ENCODE results near the gene PALLD.

Gene PALLD

GRCh38 chr4:168845897-168846296 lies 349.0 kb downstream of the PALLD start:
- H3K36me3 ChIP-seq (ENCODE audit: insufficient read depth, low read length) = no peaks in the 10 kb centered on the region
- H3K9ac ChIP-seq (ENCODE audit: insufficient read length) = no peak overlapping the region
- no peak for DNase-seq (ENCODE audit: low read depth, low spot score)
- no peak for TF ChIP-seq FOXP2 (optimal IDR thresholded peaks at IDR 0.05; ENCODE audit: control extremely low read depth, extremely low read length, insufficient read depth)
- no peak for TF ChIP-seq POLR2AphosphoS5 (IDR thresholded peaks at IDR 0.05; ENCODE audit: borderline replicate concordance, low read depth, low read length)
- no peak for TF ChIP-seq EZH2 (IDR thresholded peaks at IDR 0.05)
- H3K9me3 ChIP-seq (ENCODE audit: low read depth, low read length) = no peaks in the 10 kb centered on the region
- H3K27ac ChIP-seq = no peak overlapping the region
- H3K4me3 ChIP-seq = no peak overlapping the region

DNA sequence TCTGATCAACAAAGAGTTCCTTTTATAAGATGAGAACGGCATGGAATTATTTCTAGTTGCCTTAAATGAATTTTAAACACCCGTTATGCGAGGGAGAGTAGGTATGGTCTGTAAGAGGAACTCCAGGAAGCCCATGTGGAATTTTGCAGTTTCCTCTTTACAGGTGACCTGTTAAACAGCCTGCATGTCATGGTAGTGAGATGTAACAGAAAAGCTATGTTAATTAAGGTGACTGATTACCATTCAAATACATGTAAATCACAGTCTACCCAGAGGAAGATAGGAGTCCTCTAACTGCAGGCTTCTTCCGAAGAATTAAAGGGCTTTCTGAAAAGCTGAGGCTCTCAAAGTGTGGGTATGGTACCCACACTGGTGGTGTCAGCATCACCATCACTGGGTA lies 349.6 kb downstream of the PALLD start:
- Histone ChIP-seq H3K9ac (ENCODE audit: insufficient read length) (no peak overlapping the region), H3K27ac (no peak overlapping the region), H3K36me3 (ENCODE audit: insufficient read depth, low read length) (no peaks in the 10 kb centered on the region), H3K9me3 (ENCODE audit: low read depth, low read length) (no peaks in the 10 kb centered on the region), H3K4me3 (no peak overlapping the region)
- TF ChIP-seq EZH2 (IDR thresholded peaks at IDR 0.05) (no peak), FOXP2 (optimal IDR thresholded peaks at IDR 0.05; ENCODE audit: control extremely low read depth, extremely low read length, insufficient read depth) (no peak), POLR2AphosphoS5 (IDR thresholded peaks at IDR 0.05; ENCODE audit: borderline replicate concordance, low read depth, low read length) (no peak)
- no peak for DNase-seq (ENCODE audit: low read depth, low spot score)

DNA sequence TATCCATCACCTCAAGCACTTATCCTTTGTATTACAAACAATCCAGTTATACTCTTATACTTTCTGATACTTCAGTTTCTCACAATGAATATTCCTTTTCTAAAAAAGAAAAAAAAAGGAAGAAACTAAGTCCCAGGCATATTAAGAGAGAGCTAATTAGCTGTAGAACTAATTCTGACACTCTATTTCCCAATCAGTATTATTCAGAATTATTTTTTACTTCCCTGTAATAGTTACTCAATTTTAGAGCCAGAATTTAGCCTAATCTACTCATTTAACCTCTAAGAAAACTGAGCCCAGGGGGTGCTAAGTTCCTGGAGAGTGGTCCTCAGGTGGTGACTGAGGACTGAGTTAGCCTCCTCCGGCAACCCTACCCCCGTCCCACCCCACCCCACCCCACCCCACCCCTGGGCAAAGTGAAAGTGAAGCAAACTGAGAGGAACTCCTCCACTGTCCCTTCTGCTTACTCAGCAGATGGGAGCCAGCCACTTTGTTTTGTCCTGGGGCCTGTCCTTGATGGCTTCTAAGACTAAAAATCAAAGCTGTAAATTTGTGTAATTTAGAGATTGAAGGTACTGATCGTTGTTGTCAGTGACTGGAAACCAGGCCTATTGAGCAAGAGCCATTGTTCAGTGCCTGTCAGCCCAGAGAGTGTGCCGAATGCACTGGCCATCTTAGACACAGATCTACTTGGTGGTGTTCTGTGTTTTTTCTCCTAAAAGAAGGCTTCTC lies 351.1 kb downstream of the PALLD start:
- Histone ChIP-seq H3K4me3 (peak overlapping the region; percentile 70), H3K27ac (peak overlapping the region; percentile 84), H3K9me3 (ENCODE audit: low read depth, low read length) (no peaks in the 10 kb centered on the region), H3K9ac (ENCODE audit: insufficient read length) (peak overlapping the region; percentile 48), H3K36me3 (ENCODE audit: insufficient read depth, low read length) (no peaks in the 10 kb centered on the region)
- no peak for DNase-seq (ENCODE audit: low read depth, low spot score)
- TF ChIP-seq EZH2 (IDR thresholded peaks at IDR 0.05) = no peak
- no peak for TF ChIP-seq FOXP2 (optimal IDR thresholded peaks at IDR 0.05; ENCODE audit: control extremely low read depth, extremely low read length, insufficient read depth)
- TF ChIP-seq POLR2AphosphoS5 (IDR thresholded peaks at IDR 0.05; ENCODE audit: borderline replicate concordance, low read depth, low read length) = no peak

- TF ChIP-seq FOXP2 (optimal IDR thresholded peaks at IDR 0.05; ENCODE audit: control extremely low read depth, extremely low read length, insufficient read depth) (no peak), POLR2AphosphoS5 (IDR thresholded peaks at IDR 0.05; ENCODE audit: borderline replicate concordance, low read depth, low read length) (no peak), EZH2 (IDR thresholded peaks at IDR 0.05) (no peak)
- Histone ChIP-seq H3K36me3 (ENCODE audit: insufficient read depth, low read length) (no peaks in the 10 kb centered on the region), H3K9ac (ENCODE audit: insufficient read length) (peak overlapping the region; percentile 8), H3K4me3 (peak overlapping the region; percentile 70), H3K9me3 (ENCODE audit: low read depth, low read length) (no peaks in the 10 kb centered on the region), H3K27ac (peak overlapping the region; percentile 84)
- DNase-seq (ENCODE audit: low read depth, low spot score) = peak; percentile 39
These were observed 352.3 kb downstream of the PALLD start for GRCh38 chr4:168849030-168849675.

- peak overlapping the region; percentile 84; the same call in 1 of the 2 replicates for H3K27ac ChIP-seq
These were observed 353.1 kb downstream of the PALLD start for GRCh38 chr4:168849997-168850396.

DNA sequence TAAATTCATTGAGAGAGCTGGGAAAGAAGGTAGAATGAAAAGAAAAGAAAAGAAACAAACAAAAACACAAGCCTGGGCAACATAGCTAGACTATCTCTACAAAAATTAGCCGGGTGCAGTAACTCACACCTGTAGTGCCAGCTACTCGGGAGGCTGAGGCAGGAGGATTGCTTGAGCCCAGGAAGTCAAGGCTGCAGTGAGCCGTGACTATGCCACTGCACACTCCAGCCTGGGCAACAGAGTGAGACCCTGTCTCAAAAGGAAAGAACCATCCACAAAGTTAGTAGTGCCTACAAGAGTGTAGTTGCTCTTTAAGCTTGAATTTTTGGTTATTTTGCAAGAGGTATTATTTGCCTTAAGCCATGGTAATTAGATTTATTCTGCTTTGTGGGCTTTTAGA lies 355.5 kb downstream of the PALLD start:
- DNase-seq (ENCODE audit: low read depth, low spot score) = no peak
- Histone ChIP-seq H3K4me3 (no peak overlapping the region), H3K27ac (no peak overlapping the region), H3K9ac (ENCODE audit: insufficient read length) (no peak overlapping the region), H3K36me3 (ENCODE audit: insufficient read depth, low read length) (no peaks in the 10 kb centered on the region), H3K9me3 (ENCODE audit: low read depth, low read length) (no peaks in the 10 kb centered on the region)
- TF ChIP-seq FOXP2 (optimal IDR thresholded peaks at IDR 0.05; ENCODE audit: control extremely low read depth, extremely low read length, insufficient read depth) (no peak), POLR2AphosphoS5 (IDR thresholded peaks at IDR 0.05; ENCODE audit: borderline replicate concordance, low read depth, low read length) (no peak), EZH2 (IDR thresholded peaks at IDR 0.05) (no peak)

More at GRCh38 chr4:168849997-168850396, 353.1 kb downstream of the PALLD start:
- TF ChIP-seq FOXP2 (optimal IDR thresholded peaks at IDR 0.05; ENCODE audit: control extremely low read depth, extremely low read length, insufficient read depth) (no peak), POLR2AphosphoS5 (IDR thresholded peaks at IDR 0.05; ENCODE audit: borderline replicate concordance, low read depth, low read length) (no peak), EZH2 (IDR thresholded peaks at IDR 0.05) (no peak)
- Histone ChIP-seq H3K4me3 (no peak overlapping the region), H3K9me3 (ENCODE audit: low read depth, low read length) (no peaks in the 10 kb centered on the region), H3K36me3 (ENCODE audit: insufficient read depth, low read length) (no peaks in the 10 kb centered on the region), H3K9ac (ENCODE audit: insufficient read length) (no peak overlapping the region)
- no peak for DNase-seq (ENCODE audit: low read depth, low spot score)

DNA sequence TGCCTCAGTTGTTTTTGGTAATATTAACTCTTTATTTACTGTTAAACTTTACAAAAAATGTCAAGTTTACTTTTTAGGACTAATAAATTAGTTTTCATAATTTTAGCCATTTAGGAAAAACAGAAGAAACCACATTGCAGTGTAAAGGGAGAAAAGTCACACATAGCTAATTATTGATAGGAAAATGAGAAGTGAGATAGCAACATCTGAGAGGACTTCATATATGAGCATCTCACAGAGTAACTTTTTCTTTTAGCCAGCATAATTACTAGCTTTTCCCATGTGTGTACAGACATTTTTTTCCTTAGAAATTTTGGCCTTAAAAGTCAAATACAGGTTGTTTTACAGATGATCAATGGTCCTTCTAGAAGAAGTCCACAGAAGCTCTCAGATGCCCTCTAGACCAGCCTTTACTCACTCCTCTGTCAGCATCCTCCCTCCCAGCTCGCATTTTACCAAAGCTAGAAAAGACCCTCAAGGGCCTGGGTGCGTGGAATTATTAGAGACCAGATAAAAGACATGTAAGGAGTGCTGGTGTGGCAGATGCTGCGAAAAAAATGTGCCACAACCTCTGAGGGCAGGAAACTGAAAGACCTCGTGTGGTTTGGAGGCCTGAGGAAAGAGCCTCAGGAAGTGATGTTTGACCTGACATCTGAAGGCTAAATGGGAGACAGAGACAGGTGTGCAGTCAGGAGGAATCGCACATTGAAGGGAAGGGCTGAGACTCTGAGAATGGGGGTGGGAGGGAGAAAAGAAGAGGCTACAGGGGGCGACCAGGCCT lies 356.3 kb downstream of the PALLD start:
- no peak overlapping the region for H3K4me3 ChIP-seq
- H3K27ac ChIP-seq = no peak overlapping the region
- DNase-seq (ENCODE audit: low read depth, low spot score) = no peak
- TF ChIP-seq FOXP2 (optimal IDR thresholded peaks at IDR 0.05; ENCODE audit: control extremely low read depth, extremely low read length, insufficient read depth) = no peak
- no peak for TF ChIP-seq POLR2AphosphoS5 (IDR thresholded peaks at IDR 0.05; ENCODE audit: borderline replicate concordance, low read depth, low read length)
- no peak for TF ChIP-seq EZH2 (IDR thresholded peaks at IDR 0.05)
- no peaks in the 10 kb centered on the region for H3K36me3 ChIP-seq (ENCODE audit: insufficient read depth, low read length)
- H3K9me3 ChIP-seq (ENCODE audit: low read depth, low read length) = no peaks in the 10 kb centered on the region
- no peak overlapping the region for H3K9ac ChIP-seq (ENCODE audit: insufficient read length)

GRCh38 chr4:168853770-168854169 lies 356.9 kb downstream of the PALLD start:
- Histone ChIP-seq H3K27ac (no peak overlapping the region), H3K36me3 (ENCODE audit: insufficient read depth, low read length) (no peaks in the 10 kb centered on the region), H3K9me3 (ENCODE audit: low read depth, low read length) (no peaks in the 10 kb centered on the region), H3K4me3 (no peak overlapping the region), H3K9ac (ENCODE audit: insufficient read length) (no peak overlapping the region)
- TF ChIP-seq EZH2 (IDR thresholded peaks at IDR 0.05) (no peak), POLR2AphosphoS5 (IDR thresholded peaks at IDR 0.05; ENCODE audit: borderline replicate concordance, low read depth, low read length) (no peak), FOXP2 (optimal IDR thresholded peaks at IDR 0.05; ENCODE audit: control extremely low read depth, extremely low read length, insufficient read depth) (no peak)
- no peak for DNase-seq (ENCODE audit: low read depth, low spot score)

Measured in SK-N-MC (cell line).